Natural killer cell (primary cell): ENCODE results near the gene RAB27B. TPM values are rescaled to one million over a fixed set of nuclear protein-coding genes. Genes with fewer than 3 reads are reported as not detected.

Experiments
- ATAC-seq, 3 donors: fragments of 150-1000 bp in 2 of 3; fragments of 200-7000 bp in 1 of 3; cut with Tn5 transposase; 1 replicate in 1 of 3; 2 replicates in 2 of 3; pipeline ENCODE4 v1.10.0; 2021; ENCODE audit warnings: mild to moderate bottlenecking in 2 of 3, moderate library complexity in 2 of 3
- DNase-seq, 2 donors: peaks; one replicate each; pipeline versions ENCODE4 v3.0.0 to v3.0.0-alpha.2; 2013 to 2021; ENCODE audit warnings: mixed read lengths in 1 of 2
- H3K27ac ChIP-seq: one replicate; pipeline ENCODE4 v1.5.1; 2013; ENCODE audit warnings: mild to moderate bottlenecking, low read length
- H3K27me3 ChIP-seq: one replicate; pipeline ENCODE4 v1.6.1; 2013; ENCODE audit warnings: low read length; ENCODE audit not compliant: control insufficient read depth, insufficient read depth
- H3K36me3 ChIP-seq: one replicate; pipeline ENCODE4 v1.6.1; 2013; ENCODE audit warnings: low read length; ENCODE audit not compliant: control insufficient read depth, insufficient read depth
- H3K4me1 ChIP-seq: one replicate; pipeline ENCODE4 v1.6.1; 2013; ENCODE audit warnings: low read length; ENCODE audit not compliant: control insufficient read depth, insufficient read depth
- H3K4me3 ChIP-seq: one replicate; pipeline ENCODE4 v1.5.1; 2013; ENCODE audit warnings: low read length
- H3K9me3 ChIP-seq: one replicate; pipeline ENCODE4 v1.6.1; 2013; ENCODE audit warnings: low read length; ENCODE audit not compliant: control insufficient read depth, insufficient read depth
- H3K27ac Mint-ChIP-seq, 2 donors: one replicate each; pipeline ENCODE4 v1.8.0; 2022; ENCODE audit warnings: mild to moderate bottlenecking in 2 of 2, mixed read lengths in 2 of 2, moderate library complexity in 1 of 2
- H3K27me3 Mint-ChIP-seq, 2 donors: one replicate each; pipeline ENCODE4 v1.8.0; 2022; ENCODE audit warnings: low read depth in 2 of 2, mixed read lengths in 2 of 2
- H3K36me3 Mint-ChIP-seq: one replicate; pipeline ENCODE4 v1.8.0; 2022; ENCODE audit warnings: mixed read lengths
- H3K4me1 Mint-ChIP-seq, 2 donors: one replicate each; pipeline ENCODE4 v1.8.0; 2022; ENCODE audit warnings: mixed read lengths in 2 of 2
- H3K4me3 Mint-ChIP-seq: one replicate; pipeline ENCODE4 v1.8.0; 2022; ENCODE audit warnings: mild to moderate bottlenecking, moderate library complexity, mixed read lengths
- H3K9me3 Mint-ChIP-seq, 2 donors: one replicate each; pipeline ENCODE4 v1.8.0; 2022; ENCODE audit warnings: mixed read lengths in 2 of 2
- WGBS: methylation state at CpG from one replicate; pipeline ENCODE4 v1.1.7; 2013; ENCODE audit warnings: missing lambda C conversion rate; ENCODE audit not compliant: insufficient coverage; 5-methylcytosine and 5-hydroxymethylcytosine counted together
- intact Hi-C: fragments of 100-400 bp; cut with micrococcal nuclease; formaldehyde crosslinking; loops from one replicate; pipeline ENCODE4 v1.14.2; 2022
- total RNA-seq, 4 donors: library from RNA; stranded (reverse); fragments of 120-200 nt in 1 of 4; gene quantifications; one replicate each; pipeline versions ENCODE4 v1.2.3 to v1.2.4, GENCODE V29; 2013 to 2022
- TF ChIP-seq, protein P1 (sequence below): fragments of 200-600 bp; IDR thresholded peaks from one replicate; pipeline ENCODE4 v1.8.0; 2022; ENCODE audit warnings: antibody characterized with exemption

The RAB27B gene
- total RNA-seq, 3 donors from 2014 or later (not counting 1 experiment from before 2014, with no cell fraction given) = 23.0 to 25.7 (median 24.0) TPM

DNA sequence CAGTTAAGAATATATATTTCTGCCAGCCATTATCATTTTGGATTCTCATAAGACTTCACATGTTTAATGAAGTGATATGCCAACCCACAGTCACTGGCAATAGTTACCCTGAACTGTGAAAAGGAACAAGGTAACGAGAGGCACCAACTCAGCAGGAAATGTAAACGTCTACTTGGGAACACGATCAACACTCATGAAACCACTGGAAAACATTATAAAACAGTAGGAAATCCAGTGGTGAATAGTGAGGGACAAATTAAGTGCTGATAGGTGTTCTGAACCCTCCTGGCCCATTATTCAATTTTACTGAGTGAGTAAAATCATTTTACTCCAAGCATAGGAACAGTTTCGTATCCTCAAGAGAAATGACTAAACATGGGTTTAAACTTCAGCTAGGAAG, 113.9 kb downstream of the RAB27B start:
- Mint-ChIP-seq H3K27ac (no peak overlapping the region), H3K27me3 (no peaks in the 10 kb centered on the region), H3K4me3 (no peak overlapping the region), H3K36me3 (no peaks in the 10 kb centered on the region), H3K4me1 (peaks cover 14 to 15% of the 10 kb centered on the region in 2 donors), H3K9me3 (no peaks in the 10 kb centered on the region)
- TF ChIP-seq, protein P1, sequence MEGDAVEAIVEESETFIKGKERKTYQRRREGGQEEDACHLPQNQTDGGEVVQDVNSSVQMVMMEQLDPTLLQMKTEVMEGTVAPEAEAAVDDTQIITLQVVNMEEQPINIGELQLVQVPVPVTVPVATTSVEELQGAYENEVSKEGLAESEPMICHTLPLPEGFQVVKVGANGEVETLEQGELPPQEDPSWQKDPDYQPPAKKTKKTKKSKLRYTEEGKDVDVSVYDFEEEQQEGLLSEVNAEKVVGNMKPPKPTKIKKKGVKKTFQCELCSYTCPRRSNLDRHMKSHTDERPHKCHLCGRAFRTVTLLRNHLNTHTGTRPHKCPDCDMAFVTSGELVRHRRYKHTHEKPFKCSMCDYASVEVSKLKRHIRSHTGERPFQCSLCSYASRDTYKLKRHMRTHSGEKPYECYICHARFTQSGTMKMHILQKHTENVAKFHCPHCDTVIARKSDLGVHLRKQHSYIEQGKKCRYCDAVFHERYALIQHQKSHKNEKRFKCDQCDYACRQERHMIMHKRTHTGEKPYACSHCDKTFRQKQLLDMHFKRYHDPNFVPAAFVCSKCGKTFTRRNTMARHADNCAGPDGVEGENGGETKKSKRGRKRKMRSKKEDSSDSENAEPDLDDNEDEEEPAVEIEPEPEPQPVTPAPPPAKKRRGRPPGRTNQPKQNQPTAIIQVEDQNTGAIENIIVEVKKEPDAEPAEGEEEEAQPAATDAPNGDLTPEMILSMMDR = no peak
- Histone ChIP-seq H3K27ac (no peak overlapping the region), H3K4me1 (peaks cover 3% of the 10 kb centered on the region), H3K9me3 (no peaks in the 10 kb centered on the region), H3K36me3 (no peaks in the 10 kb centered on the region), H3K27me3 (no peaks in the 10 kb centered on the region), H3K4me3 (no peak overlapping the region)
- intact Hi-C loops = no loop called here
- DNase-seq (no peak), ATAC-seq (no peak)
- WGBS = 95% methylated on average over 3 of the region's 4 CpGs

DNA sequence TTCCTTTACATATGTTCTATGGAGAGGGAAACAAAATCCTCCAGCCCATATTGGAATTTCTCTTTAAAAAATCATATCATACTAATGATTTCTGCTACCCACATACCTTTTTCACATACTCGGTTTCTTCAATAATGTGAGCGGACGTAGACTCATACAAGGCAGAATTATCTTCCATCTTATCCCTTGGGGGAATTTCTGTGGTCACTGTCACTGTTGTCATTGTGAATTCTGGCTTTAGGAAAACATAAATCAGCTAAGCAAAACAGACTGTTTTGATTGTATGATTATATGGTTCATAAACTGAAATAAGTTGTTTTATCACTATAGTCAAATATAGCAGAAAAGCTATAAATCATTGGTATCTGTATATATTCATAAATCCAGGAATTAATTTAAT, 114.3 kb downstream of the RAB27B start:
- intact Hi-C loops = no loop called here
- TF ChIP-seq, protein P1 = no peak
- Histone ChIP-seq H3K27me3 (no peaks in the 10 kb centered on the region), H3K9me3 (no peaks in the 10 kb centered on the region), H3K4me1 (peaks cover 3% of the 10 kb centered on the region), H3K27ac (no peak overlapping the region), H3K36me3 (no peaks in the 10 kb centered on the region), H3K4me3 (no peak overlapping the region)
- DNase-seq (no peak), ATAC-seq (no peak)
- Mint-ChIP-seq H3K27me3 (no peaks in the 10 kb centered on the region), H3K9me3 (no peaks in the 10 kb centered on the region), H3K4me1 (peaks cover 14 to 15% of the 10 kb centered on the region in 2 donors), H3K4me3 (no peak overlapping the region), H3K27ac (no peak overlapping the region), H3K36me3 (no peaks in the 10 kb centered on the region)
- 100% methylated on average over 1 of the region's 3 CpGs for WGBS

Other genes with a start within 250 kb of the RAB27B start
- not detected for gene DYNAP, start 237.2 kb upstream of the RAB27B start, total RNA-seq
- gene CCDC68, start 131.0 kb downstream of the RAB27B start, total RNA-seq = not detected